HK-2 (cell line): ENCODE results near the gene POLR2J.
"Not testable (repeated sequence)": the region's sequence is repeated elsewhere in the genome, so short reads cannot be mapped to it uniquely, and the experiment has no call there.

Source experiments
- DNase-seq: peaks from one replicate; pipeline ENCODE4 v3.0.0-alpha.2; 2018; ENCODE audit not compliant: unreplicated experiment

The POLR2J gene

DNA sequence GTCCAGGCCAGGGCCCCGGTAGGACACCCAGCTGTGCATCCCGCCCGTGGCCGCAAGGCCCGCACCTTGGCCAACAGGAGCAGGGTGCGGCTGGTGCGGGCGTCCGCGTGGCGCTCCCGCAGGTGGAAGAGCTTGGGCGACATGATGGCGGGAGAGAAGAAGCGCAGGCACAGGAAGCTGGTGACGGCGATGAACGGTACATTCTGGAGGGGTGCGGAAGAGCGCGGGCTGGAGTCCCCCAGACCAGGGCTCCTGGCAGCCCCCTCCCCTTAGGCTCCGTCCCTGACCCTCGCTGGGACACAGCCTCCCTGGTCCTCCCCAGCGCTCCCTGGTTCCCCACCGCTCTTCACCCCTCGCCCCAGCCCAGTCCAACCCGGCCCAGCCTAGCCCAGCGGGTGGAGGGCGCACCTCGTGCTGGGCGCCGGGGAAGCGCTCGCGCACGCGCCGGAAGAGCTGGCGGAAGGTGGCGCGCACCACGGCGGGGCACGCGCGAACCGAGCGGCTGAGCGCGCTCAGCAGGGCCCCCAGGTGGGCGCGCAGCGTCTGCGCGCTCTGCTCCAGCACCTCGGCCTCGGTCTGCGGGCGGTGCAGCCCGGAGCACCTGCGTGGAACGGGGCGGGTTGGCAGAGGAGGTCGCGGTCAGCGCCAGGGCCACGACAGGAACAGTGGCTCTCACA lies 15.9 kb upstream of the POLR2J start:
- not testable (repeated sequence) for DNase-seq

DNA sequence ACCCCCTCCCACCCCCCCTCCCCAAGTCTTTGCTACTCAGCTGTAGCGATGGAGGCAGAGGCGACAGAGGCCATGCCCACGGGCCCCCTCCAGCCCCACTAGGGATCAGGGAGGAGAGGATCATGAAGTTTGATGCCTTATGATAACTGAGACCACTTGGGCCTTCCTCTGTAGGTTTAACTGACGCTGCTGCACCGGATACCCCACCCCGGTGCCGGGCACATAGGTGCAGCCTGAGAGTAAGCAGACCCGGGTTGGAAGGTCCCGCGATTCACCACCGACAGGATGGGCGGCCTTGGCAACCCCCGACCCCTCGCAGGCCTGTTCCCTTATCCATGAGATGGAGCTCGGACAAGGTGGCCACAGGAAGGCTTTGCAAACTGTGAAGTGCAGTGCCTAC lies 15.3 kb upstream of the POLR2J start:
- DNase-seq, result not testable (repeated sequence)

DNA sequence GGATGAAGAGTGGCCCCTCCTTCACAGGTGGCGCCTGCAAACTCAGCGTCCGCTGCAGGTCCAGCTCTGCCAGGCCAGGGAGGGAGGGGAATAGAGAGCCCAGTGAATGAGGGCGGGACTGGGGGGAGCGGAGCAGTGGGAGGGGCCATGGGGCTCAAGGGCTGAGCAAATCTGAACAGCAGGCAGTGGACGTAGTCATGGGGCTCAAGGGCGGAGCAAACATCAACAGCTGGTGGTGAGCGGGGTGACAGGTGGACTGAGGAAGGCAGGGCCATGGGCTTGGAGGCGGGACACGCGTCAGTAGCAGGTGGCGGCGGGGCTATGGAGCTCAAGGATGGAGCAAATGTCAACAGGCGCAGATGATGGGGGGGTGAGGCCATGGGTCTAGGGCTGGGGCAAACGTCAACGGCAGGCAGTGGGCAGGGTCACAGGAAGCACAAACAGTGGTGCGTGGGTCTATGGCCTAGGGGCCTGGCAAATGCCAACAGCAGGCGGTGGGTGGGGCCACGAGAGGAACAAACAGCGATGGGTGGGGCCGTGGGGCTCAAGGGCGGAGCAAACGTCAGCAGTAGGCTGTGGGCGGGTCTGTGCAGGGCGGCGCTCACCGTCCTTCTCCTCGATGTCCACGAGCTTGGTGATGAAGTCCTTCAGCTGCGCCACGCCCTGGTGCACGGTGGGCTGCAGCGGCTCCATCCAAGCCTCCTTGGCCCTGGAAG lies 14.7 kb upstream of the POLR2J start:
- DNase-seq, result not testable (repeated sequence)

DNA sequence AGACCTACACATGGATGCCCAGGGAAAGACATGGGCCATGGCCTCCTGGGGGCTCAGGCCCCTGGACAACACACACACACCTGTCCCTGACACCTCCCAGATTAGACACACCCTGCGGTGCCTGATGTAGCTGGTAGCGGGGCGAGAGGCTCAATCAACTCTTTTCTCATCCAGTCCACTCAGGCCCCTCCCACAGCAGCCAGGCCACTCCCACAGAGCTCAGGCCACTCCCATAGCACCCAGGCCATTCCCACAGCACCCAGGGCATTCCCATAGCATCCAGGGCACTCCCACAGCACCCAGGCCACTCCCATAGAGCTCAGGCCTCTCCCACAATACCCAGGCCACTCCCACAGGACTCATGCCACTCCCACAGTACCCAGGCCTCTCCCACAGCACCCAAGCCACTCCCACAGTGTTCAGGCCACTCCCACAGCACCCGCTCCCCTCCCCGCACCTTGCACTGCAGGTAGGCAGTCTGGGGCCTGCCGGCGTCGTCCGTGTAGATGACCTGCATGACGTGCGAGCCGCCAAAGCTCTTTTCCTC lies 11.9 kb upstream of the POLR2J start:
- DNase-seq, result not testable (repeated sequence)

DNA sequence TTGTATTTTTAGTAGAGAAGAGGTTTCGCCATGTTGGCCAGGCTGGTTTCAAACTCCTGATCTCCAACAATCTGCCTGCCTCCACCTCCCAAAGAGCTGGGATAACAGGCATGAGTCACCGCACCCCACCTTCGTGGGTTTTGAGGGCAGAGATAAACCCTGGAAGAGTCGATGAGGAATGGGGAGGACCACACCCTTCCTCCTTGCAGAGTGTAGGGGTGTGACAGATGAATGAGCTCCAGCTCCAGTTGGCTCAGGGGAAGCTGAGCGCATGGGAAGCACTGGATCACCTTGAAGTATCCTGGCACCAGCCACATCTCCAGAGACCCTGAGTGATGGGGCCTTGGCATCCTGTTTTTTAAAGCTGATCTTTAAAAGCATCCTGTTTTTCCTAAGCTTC lies 5.6 kb upstream of the POLR2J start:
- DNase-seq, result not testable (repeated sequence)

DNA sequence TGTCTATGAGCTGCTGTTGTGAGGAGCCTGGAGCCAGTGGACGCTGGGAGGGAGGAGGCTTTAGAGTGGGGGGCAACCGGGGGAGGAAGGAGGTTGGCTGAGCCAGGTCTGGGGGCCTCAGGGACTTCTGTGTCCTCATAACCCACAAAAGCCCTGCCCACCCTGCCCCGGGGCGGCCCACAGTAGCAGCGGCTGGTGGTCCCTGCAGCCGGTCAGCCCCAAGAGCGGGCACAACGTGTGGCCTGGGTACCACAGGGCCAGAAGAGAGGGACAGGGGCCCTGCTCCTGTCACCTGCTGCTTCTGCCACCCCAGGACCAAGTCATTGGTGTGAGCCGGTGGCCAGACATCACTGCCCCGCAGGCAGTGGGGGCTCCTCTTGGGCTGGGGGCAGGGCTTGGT lies 3.2 kb upstream of the POLR2J start:
- not testable (repeated sequence) for DNase-seq

DNA sequence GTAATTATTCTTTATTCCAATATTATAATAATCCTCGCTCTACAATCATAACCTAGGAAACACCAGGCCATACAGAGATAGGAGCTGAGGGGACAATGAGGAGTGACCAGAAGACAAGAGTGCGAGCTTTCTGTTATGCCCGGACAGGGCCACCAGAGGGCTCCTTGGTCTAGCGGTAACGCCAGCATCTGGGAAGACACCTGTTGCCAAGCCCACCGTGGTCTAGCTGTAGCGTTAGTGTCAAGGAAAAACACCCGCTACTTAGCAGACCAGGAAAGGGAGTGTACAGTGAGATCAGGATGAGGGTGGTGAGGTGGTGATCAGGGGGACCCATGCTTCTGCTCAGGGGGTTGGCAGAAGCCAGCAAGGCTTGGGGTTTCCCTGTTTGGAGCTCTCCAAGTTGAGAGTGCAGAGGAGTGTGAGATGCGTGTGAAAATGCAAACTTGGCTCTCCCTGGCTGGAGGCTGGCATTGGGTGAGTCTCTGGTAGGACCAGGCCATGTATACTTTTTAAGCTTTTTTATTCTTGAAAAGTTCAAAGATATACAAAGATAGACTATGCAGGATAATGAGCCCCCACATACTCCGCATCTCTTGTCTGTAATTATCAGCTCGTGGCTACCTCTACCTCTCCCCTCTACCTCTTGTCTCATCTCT lies 1.4 kb upstream of the POLR2J start:
- not testable (repeated sequence) for DNase-seq

DNA sequence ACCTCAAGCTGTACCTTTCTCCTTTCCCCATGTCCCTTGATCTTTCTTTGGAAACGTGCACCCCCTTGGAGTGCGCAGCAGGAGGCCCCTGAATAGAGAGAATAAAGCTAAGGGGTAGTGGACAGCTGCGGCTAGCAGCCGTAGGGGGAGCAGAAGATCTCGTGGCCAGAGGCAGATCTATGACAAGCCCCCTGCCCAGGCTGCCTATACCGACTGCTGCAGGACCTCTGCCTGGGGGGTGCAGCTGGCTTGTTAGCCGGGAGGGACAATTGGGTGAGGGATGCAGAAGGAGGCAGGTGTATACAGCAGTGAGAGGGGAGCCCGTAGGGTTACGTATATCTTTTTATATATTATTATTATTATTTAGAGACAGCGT lies 475 bp upstream of the POLR2J start:
- not testable (repeated sequence) for DNase-seq

DNA sequence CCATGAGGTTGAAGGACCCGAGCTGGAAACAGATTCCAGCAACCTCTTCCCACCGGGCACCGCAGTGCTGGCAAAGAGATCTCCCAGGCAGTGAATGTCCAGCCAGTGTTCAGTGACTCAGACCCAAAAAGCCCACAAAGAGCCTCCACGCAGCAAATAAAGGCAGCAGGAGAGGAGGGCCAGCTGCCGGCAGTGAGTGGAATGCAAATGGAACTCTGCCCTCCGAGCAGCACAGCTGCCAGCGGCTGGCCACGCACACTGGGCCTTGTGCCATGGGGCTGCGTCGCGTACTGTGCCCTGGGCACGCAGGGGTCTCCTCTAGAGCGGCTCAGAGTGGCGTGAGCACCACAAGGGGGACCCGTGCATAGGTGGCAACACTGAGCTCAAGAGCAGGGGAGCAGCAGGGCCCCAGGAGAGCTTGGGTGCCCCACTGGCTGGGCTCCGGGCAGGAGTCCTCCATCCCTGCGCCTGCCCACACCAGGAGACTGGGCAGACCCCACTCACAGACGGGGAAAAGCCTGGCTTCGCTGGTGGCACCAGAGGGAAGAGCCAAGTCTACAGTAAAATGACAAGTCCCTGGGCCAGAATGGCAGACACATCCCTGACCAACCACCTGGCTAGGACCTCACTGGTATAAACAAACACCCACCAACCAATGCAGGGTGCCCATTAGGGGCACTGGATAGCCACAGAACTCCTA lies 3.8 kb downstream of the POLR2J start:
- not testable (repeated sequence) for DNase-seq

DNA sequence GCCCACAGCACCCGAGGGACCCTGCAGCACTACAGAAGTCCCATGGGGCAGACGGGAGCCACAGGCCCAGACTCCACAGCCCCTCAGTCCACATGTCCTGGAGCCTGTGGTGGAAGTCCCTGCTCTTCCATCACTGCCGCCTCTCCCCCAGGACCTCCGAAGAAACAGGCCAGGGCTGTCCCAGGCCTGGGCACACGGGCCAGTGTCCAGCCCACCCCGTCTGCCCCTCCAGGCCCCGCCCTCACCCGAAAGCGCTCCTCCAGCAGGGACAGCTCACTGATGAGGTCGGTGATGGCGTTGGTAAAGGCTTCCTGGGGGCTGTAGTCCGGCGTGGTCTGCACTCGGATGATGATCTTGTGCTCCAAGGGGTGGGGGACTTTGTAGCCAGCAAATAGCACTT lies 4.6 kb downstream of the POLR2J start:
- not testable (repeated sequence) for DNase-seq

DNA sequence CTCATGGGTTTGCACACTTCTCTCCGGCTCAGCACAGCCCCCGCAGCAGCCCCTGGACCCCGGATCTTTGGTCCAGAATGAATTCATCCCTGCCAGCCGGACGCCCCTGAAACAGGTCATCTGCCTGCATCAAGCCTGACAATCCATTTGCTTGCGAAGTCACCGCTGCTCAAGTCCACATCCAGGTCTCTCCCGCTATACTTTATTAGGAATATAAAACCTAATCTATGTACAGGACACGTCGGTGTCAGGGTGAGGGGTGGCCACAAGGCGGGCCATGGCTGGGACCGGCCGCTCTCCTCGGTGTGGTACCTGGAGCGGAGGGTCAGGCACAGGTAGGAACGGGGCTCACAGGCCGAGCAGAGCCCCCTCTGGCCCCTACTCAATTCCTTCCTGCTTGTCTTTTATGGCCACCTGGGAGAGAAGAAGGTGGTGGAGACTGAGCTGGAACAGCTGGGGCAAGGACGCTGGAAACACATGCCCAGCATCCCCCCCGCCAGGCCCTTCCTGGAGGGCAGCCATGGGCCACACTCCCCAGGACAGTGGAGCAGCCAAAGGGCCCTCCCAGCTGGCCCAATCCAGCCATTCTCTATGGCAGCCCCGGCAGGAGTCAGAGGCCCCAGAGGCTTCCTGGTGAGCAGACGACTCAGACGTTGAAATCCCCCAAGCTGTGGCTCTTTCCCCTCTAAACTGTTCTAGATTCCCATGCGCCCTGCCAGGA lies 5.3 kb downstream of the POLR2J start:
- DNase-seq, result no peak

DNA sequence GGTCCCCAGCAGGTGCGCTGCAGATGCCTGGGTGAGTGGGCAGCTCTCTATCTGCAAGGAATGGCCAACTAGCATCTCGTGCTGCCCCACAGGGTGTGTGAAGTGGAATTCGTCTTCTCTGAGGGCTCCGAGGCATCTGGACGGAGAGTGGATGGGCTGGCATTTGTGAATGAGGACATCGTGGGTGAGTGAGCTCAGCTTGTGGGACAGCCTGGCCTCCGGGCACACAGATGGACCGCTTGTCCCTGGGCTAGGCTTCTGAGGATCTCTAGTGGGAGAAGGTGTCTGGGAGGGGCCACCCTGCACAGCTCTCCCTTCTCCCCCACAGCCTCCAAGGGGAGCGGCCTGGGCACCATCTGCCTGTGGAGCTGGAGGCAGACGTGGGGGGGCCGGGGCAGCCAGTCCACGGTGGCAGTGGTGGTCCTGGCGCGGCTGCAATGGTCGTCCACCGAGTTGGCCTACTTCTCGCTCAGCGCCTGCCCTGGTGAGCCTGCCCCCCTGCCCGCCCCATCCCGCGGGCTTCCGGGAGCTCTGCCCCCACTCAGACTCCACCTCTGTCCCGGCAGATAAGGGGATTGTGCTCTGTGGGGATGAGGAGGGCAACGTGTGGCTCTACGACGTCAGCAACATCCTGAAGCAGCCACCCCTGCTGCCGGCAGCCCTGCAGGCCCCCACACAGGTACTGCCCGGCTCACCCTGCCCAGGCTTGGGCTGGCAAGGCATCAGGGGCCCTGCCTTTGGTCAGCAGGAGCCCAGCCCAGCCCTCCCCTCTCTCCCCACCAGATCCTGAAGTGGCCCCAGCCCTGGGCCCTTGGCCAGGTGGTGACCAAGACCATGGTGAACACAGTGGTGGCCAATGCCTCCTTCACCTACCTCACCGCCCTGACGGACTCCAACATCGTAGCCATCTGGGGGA lies 6.3 kb downstream of the POLR2J start:
- DNase-seq, result no peak

DNA sequence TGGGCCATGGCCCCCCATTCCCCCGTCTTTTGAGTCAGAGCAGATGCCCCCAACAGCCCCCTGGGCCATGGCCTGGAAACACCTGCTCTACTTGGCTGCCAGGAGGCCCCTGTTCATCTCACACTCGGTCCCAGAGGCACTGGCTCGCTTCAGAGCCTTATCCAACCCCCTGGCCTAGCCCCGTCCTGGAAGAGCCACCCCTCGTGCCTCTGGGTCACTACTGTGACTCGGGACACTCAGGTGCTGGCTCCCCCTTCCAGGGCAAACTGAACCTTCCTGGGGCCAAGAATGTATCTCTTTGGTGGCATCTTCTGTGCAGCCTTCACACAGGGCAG lies 7.0 kb downstream of the POLR2J start:
- DNase-seq, result no peak

DNA sequence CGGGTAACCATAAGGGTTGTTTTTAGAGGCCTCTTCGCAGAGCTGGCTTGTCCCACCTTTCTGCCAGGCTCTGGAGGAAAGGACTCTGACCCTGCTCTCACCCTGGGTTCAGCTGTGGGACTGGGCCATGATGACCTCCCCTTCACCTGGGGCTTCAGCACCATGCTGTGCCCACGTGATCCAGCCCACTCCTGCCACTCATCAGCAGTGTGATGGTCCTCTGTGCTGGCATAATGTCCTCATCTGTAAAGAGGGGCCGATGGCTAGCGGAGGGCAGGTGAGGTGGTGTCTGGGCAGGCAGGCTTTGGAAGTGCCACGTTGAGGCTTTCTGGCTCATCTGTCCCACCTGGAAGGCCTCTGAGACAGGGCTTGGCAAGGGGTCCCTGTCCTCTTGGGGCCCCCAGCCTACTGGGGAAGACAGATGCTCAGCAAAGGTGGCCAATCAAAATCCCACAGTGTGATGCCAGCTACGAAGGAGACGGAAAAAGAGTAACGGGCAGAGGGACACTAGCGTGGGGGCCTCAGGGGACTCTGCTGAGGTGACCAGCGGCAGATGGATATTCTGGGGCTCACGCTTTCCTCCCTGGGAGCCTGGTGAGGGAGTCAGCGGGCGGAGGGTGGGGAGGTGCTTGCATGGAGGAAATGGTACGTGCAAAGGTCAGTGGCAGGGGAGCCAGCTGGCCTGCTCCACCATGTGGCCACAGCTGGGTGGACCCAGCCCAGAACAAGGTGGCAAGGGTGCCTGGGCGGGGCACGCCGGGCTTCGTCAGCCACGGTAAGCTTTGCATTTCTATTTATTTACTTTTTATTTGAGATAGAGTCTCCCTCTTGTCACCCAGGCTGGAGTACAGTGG lies 8.5 kb downstream of the POLR2J start:
- DNase-seq, result no peak

DNA sequence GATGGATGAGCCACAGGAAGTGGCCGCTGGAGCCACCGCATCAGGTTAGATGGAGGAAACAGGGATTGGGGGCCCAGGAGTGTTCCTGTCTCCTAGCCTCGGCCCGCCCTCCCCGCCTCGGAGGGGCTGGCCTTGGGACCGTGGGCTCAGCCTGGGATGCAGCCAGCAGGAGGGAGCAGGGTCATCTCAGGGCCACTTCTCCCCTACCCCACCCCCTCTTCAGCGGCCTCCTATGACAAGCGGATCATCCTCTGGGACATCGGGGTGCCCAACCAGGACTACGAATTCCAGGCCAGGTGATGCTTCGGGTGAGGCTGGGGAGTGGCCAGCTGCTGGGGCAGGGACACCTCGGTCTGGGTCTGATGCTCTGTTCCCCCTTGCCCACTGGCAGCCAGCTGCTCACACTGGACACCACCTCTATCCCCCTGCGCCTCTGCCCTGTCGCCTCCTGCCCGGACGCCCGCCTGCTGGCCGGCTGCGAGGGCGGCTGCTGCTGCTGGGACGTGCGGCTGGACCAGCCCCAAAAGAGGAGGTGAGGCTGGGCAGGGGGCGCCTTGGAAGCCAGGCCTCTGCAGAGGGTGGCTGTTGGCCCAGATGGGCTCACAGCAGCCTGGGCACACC lies 9.3 kb downstream of the POLR2J start:
- DNase-seq, result no peak

DNA sequence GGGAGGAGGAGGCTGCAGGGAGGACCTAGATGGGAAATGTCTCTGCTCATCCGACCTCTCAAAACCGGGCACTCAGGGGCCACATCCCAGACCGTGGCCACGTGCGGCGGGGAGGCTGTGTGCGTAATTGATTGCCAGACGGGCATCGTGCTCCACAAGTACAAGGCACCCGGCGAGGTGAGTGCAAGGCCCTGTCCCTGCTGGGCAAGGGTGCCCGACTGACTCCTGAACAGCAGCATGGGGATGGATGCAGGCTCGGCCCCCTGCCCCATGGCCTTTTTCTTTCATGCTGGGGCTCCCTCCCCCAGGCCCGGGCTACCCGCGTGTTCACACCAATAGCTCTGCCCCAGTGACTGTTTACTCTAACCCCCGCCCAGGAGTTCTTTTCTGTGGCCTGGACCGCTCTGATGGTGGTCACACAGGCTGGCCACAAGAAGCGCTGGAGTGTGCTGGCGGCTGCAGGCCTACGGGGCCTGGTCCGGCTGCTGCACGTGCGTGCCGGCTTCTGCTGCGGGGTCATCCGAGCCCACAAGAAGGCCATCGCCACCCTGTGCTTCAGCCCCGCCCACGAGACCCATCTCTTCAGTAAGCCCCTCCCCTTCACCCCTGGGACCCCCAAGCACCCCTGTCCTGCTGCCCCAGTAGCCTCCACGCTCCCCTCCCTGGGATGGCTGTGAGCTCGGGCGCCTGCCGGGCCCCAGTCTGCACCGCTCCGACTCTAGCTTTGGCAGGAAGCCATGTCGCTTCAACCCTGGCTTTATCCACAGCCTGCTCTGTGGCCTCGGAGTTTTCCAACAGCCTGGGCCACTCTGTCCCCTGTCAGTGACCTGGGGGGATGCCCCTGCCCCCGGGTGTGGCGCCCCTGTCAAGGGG lies 10.0 kb downstream of the POLR2J start:
- DNase-seq, result no peak

DNA sequence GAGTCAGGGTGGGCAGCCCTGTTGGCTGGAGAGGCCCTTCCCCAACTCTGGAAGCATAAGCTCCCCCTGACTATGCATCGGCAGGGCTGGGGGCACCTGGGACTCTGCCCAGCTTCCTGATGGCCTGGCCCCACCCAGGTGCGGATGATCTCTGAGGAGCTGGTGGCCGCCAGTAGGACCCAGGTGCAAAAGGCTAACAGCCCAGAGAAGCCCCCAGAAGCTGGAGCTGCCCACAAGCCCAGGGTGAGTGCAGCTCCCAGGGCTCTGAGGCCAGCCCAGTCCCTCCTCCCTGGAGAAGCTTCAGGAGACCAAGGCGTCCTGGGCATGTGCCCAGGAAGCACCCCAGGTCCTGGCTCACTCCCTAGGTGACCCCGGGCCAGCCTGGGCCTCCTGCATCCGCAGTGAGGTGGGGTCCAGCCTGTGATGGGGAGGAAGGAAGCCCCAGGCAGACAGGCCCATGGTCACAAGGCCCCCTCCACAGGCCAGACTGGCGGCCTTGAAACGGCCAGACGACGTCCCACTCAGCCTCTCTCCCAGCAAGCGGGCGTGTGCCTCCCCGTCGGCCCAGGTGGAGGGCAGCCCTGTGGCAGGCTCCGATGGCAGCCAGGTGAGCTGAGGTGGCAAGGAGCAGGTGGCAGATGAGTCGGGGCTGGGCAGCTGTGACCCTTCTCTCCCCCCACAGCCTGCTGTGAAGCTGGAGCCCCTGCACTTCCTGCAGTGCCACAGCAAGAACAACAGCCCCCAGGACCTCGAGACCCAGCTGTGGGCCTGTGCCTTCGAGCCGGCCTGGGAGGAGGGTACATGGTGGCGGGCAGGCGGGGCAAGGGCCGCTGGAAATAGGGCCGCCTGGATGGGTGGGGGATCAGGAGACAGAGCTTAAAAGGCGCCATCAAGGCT lies 10.9 kb downstream of the POLR2J start:
- no peak for DNase-seq
